Kidney (tissue), 14 donors: ENCODE data around the gene MYBPC2. TPM values are rescaled to one million over a fixed set of nuclear protein-coding genes. Genes with fewer than 3 reads are reported as not detected.

Source experiments
- DNase-seq, 5 donors: peaks; one replicate each; pipeline ENCODE4 v3.0.0-alpha.2; 2013 to 2020
- FAIRE-seq: peaks from 2 replicates; lab custom pipeline; 2012; peaks lifted over from hg19 to GRCh38; lab: Jason Lieb, UNC
- H3K27ac ChIP-seq, 2 donors: one replicate each; pipeline ENCODE4 v1.7.0; 2013; ENCODE audit warnings: low read depth in 2 of 2, low read length in 2 of 2, inconsistent platforms in 1 of 2
- H3K27me3 ChIP-seq: one replicate; pipeline ENCODE4 v1.7.1; 2013; ENCODE audit warnings: low read length, inconsistent platforms; ENCODE audit not compliant: control insufficient read depth, insufficient read depth
- H3K36me3 ChIP-seq, 3 donors: one replicate each; pipeline versions ENCODE4 v1.7.0 to v1.7.1; 2013; ENCODE audit warnings: low read length in 3 of 3, control low read depth in 1 of 3, inconsistent platforms in 1 of 3; ENCODE audit not compliant: insufficient read depth in 3 of 3, control insufficient read depth in 2 of 3
- H3K4me1 ChIP-seq, 3 donors: one replicate each; pipeline versions ENCODE4 v1.7.0 to v1.7.1; 2013; ENCODE audit warnings: low read length in 3 of 3, inconsistent platforms in 1 of 3, low read depth in 1 of 3; ENCODE audit not compliant: control insufficient read depth in 2 of 3, insufficient read depth in 2 of 3
- H3K4me3 ChIP-seq, 3 donors: one replicate each; pipeline versions ENCODE4 v1.7.0 to v1.8.1; 2013; ENCODE audit warnings: low read length in 3 of 3, control low read depth in 1 of 3, inconsistent platforms in 1 of 3
- H3K9ac ChIP-seq, 3 donors: one replicate each; pipeline versions ENCODE4 v1.7.0 to v1.7.1; 2013; ENCODE audit warnings: low read length in 3 of 3, control low read depth in 1 of 3, inconsistent platforms in 1 of 3
- H3K9me3 ChIP-seq, 3 donors: one replicate each; pipeline versions ENCODE4 v1.7.0 to v1.7.1; 2013; ENCODE audit warnings: low read length in 3 of 3, control low read depth in 1 of 3, inconsistent platforms in 1 of 3; ENCODE audit not compliant: control insufficient read depth in 2 of 3, insufficient read depth in 1 of 3
- intact Hi-C: fragments of 100-400 bp; cut with DNase I; formaldehyde crosslinking; loops from one replicate; pipeline ENCODE4 v1.11.1; 2022
- polyA plus RNA-seq: library from polyadenylated mRNA; stranded (reverse); fragments of 350-450 nt; fragmentation: Illumina TruSeq; extraction: RNeasy Lipid Tissue Mini Kit (QIAGEN cat#74804); gene quantifications from one replicate; pipeline ENCODE4 v1.2.3, GENCODE V29; 2014; ENCODE audit warnings: low read depth, low replicate concordance; ENCODE audit not compliant: insufficient read depth
- total RNA-seq: library from RNA; stranded (reverse); fragmentation: NEBNext Ultra II Directional; extraction: Animal tissue kit (Norgen Biotek cat#: 25700); gene quantifications from one replicate; pipeline ENCODE4 v1.2.1, GENCODE V29; 2021
- TF ChIP-seq, protein P1 (sequence below): IDR thresholded peaks from 3 replicates; pipeline ENCODE4 v1.5.1; 2012; ENCODE audit warnings: mild to moderate bottlenecking, moderate library complexity, borderline replicate concordance; ENCODE audit not compliant: insufficient read depth; ENCODE audit errors: extremely low read depth
- donor health status: control.
- donor health status: control.
- donor health status: control.
- donor health status: control.
- donor health status: control.
- donor health status: DM: yes; HTN: yes; CAD: no.
- donor health status: Normal renal cell carcinoma (clear cell type).

The MYBPC2 gene
- total and polyA plus RNA-seq, 2 donors from 2014 or later = 0.98 TPM; not detected in 1

DNA sequence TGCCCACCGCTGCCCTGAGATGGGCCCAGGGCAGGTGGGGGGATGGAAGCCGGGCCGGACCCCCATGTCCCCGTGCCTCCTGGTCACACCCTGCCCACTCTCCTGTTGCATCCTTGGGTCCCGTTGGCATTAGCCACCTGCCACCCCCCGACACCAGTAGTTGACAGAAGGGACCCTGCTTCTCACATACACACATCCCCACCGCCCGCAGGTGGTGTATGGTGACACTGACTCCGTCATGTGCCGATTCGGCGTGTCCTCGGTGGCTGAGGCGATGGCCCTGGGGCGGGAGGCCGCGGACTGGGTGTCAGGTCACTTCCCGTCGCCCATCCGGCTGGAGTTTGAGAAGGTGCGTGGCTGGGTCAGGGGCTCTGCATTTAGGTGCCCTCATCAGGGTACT lies 19.2 kb upstream of the MYBPC2 start:
- no peaks in the 10 kb centered on the region for H3K36me3 ChIP-seq
- no peaks in the 10 kb centered on the region for H3K27me3 ChIP-seq
- intact Hi-C loops = no loop called here
- no peak for FAIRE-seq
- no peaks in the 10 kb centered on the region for H3K9me3 ChIP-seq
- DNase-seq = peak in 1 of 5 donors; percentile 39
- TF ChIP-seq, protein P1, sequence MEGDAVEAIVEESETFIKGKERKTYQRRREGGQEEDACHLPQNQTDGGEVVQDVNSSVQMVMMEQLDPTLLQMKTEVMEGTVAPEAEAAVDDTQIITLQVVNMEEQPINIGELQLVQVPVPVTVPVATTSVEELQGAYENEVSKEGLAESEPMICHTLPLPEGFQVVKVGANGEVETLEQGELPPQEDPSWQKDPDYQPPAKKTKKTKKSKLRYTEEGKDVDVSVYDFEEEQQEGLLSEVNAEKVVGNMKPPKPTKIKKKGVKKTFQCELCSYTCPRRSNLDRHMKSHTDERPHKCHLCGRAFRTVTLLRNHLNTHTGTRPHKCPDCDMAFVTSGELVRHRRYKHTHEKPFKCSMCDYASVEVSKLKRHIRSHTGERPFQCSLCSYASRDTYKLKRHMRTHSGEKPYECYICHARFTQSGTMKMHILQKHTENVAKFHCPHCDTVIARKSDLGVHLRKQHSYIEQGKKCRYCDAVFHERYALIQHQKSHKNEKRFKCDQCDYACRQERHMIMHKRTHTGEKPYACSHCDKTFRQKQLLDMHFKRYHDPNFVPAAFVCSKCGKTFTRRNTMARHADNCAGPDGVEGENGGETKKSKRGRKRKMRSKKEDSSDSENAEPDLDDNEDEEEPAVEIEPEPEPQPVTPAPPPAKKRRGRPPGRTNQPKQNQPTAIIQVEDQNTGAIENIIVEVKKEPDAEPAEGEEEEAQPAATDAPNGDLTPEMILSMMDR = no peak
- H3K27ac ChIP-seq = no peak overlapping the region
- H3K4me3 ChIP-seq = no peak overlapping the region
- no peaks in the 10 kb centered on the region for H3K4me1 ChIP-seq
- H3K9ac ChIP-seq = no peak overlapping the region

DNA sequence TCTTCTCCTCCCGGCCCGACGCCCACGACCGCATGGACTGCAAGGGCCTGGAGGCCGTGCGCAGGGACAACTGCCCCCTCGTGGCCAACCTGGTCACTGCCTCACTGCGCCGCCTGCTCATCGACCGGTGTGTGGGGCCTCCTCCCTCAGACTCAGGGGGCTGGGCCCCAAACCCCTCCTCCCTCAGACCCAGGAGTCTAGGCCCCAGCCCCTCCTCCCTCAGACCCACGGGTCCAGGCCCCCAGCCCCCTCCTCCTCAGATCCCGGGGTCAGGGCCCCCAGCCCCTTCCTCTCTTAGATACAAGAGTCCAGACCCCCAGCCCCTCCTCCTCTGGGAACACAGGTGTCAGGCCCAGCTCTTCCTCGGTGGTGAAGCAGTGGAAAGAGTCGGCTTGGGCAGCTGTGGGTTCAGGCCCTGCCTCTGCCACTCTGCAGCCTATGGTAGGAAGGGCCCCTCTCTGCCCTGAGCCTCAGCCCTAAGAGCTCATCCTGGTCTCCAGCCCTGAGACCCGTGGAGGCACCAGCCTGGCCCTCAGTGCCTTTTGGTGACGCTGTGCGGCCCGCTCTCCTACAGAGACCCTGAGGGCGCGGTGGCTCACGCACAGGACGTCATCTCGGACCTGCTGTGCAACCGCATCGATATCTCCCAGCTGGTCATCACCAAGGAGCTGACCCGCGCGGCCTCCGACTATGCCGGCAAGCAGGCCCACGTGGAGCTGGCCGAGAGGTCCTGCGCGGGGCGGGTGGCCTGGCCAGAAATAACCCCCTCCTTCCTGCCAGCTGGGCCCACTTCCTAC lies 17.6 kb upstream of the MYBPC2 start:
- intact Hi-C loops = no loop called here
- no peaks in the 10 kb centered on the region for H3K4me1 ChIP-seq

DNA sequence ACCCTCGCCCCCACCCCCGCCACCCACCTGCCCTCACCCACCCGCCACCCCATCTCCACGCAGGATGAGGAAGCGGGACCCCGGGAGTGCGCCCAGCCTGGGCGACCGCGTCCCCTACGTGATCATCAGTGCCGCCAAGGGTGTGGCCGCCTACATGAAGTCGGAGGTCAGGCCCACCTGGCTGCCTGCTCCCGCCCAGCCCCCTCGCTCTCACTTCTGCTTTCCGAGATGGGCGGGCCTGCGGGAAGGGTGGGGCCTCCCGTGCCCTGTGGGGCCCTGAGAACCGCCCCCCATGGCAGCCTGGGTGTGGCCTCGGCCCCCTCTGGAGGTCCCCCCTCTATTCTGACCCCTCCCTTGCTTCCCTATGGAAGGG lies 17.0 kb upstream of the MYBPC2 start:
- DNase-seq (peak in 1 of 5 donors; percentile 59), FAIRE-seq (no peak)
- Histone ChIP-seq H3K9me3 (no peaks in the 10 kb centered on the region), H3K36me3 (no peaks in the 10 kb centered on the region), H3K4me3 (no peak overlapping the region), H3K9ac (no peak overlapping the region), H3K4me1 (no peaks in the 10 kb centered on the region), H3K27ac (no peak overlapping the region), H3K27me3 (peaks cover 5% of the 10 kb centered on the region)
- TF ChIP-seq, protein P1 = no peak
- intact Hi-C loops = no loop called here

More for the DNA sequence above, 17.6 kb upstream of the MYBPC2 start:
- TF ChIP-seq, protein P1 = peak; percentile 74
- no peak overlapping the region for H3K27ac ChIP-seq
- H3K36me3 ChIP-seq = no peaks in the 10 kb centered on the region
- DNase-seq (peak; percentile 72 to 91 (median 78)), FAIRE-seq (no peak)
- no peaks in the 10 kb centered on the region for H3K9me3 ChIP-seq
- H3K9ac ChIP-seq = no peak overlapping the region
- H3K27me3 ChIP-seq = peaks cover 5% of the 10 kb centered on the region
- no peak overlapping the region for H3K4me3 ChIP-seq
